Loucy (cell line): Measurements from ENCODE around the gene EZH1.

Source experiments
- H2AFZ ChIP-seq: fragments of 200-600 bp; sonication (generic); 2 replicates; pipeline ENCODE4 v1.6.0; 2016; ENCODE audit warnings: antibody characterized with exemption, mild to moderate bottlenecking, low read length, moderate library complexity
- H3F3A ChIP-seq: fragments of 200-600 bp; 2 replicates; pipeline ENCODE4 v1.6.0; 2016; ENCODE audit warnings: antibody characterized with exemption, low read depth, mild to moderate bottlenecking
- H3K27me3 ChIP-seq: fragments of 200-600 bp; sonication (generic); 2 replicates; pipeline ENCODE4 v1.6.1; 2014; ENCODE audit warnings: low read length, mild to moderate bottlenecking; ENCODE audit not compliant: insufficient read depth, poor library complexity, severe bottlenecking
- H3K36me3 ChIP-seq: fragments of 200-600 bp; sonication (generic); 2 replicates; pipeline ENCODE4 v1.6.1; 2016; ENCODE audit warnings: low read length; ENCODE audit not compliant: insufficient read depth
- H3K4me1 ChIP-seq: fragments of 200-600 bp; sonication (generic); 2 replicates; pipeline ENCODE4 v1.5.1; 2014; ENCODE audit warnings: low read length, mild to moderate bottlenecking; ENCODE audit not compliant: insufficient read depth, poor library complexity, severe bottlenecking
- H3K4me2 ChIP-seq: fragments of 200-600 bp; sonication (generic); 2 replicates; pipeline ENCODE4 v1.6.0; 2014; ENCODE audit warnings: antibody characterized with exemption, low read length, low read depth, mild to moderate bottlenecking; ENCODE audit not compliant: poor library complexity, severe bottlenecking
- H3K4me3 ChIP-seq: fragments of 200-600 bp; sonication (generic); 2 replicates; pipeline ENCODE4 v1.5.1; 2014; ENCODE audit warnings: low read length, mild to moderate bottlenecking, mixed read lengths; ENCODE audit not compliant: poor library complexity, severe bottlenecking
- H3K79me2 ChIP-seq: fragments of 200-600 bp; sonication (generic); 2 replicates; pipeline ENCODE4 v1.6.1; 2014; ENCODE audit warnings: low read length; ENCODE audit not compliant: insufficient read depth
- H3K9ac ChIP-seq: fragments of 200-600 bp; sonication (generic); 2 replicates; pipeline ENCODE4 v1.6.0; 2014; ENCODE audit warnings: mild to moderate bottlenecking, low read depth, low read length, moderate library complexity; ENCODE audit not compliant: poor library complexity, severe bottlenecking
- H3K9me2 ChIP-seq: fragments of 200-600 bp; sonication (generic); replicated peaks from 2 replicates; pipeline ENCODE4 v1.6.1; 2016; ENCODE audit warnings: low read depth, low read length, mixed read lengths
- H3K9me3 ChIP-seq: fragments of 200-600 bp; sonication (generic); 2 replicates; pipeline ENCODE4 v1.6.1; 2014; ENCODE audit warnings: mild to moderate bottlenecking, antibody characterized with exemption, low read length, low read depth; ENCODE audit not compliant: insufficient read depth
- H4K20me1 ChIP-seq: fragments of 200-600 bp; sonication (generic); 2 replicates; pipeline ENCODE4 v1.6.0; 2014; ENCODE audit warnings: antibody characterized with exemption, low read length, mild to moderate bottlenecking; ENCODE audit not compliant: insufficient read depth, poor library complexity, severe bottlenecking
- CTCF ChIP-seq: fragments of 200-600 bp; sonication (generic); conservative IDR thresholded peaks from 2 replicates; pipeline ENCODE4 v1.5.1; 2014; ENCODE audit warnings: mild to moderate bottlenecking, antibody characterized with exemption, low read length
- EZH2phosphoT487 ChIP-seq: fragments of 200-600 bp; IDR thresholded peaks from 2 replicates; pipeline ENCODE4 v1.6.1; 2018; ENCODE audit warnings: antibody characterized with exemption, mild to moderate bottlenecking, moderate library complexity, borderline replicate concordance

EZH1 gene

GRCh38 chr17:42702446-42702845 lies 42.4 kb downstream of the EZH1 start:
- H3F3A ChIP-seq: no peaks in the 10 kb centered on the region
- no peak overlapping the region for H3K9ac ChIP-seq
- no peaks in the 10 kb centered on the region for H3K9me3 ChIP-seq
- TF ChIP-seq CTCF: no peak
- H3K9me2 ChIP-seq: no peaks in the 10 kb centered on the region
- no peak overlapping the region for H3K4me3 ChIP-seq
- no peaks in the 10 kb centered on the region for H3K27me3 ChIP-seq
- no peaks in the 10 kb centered on the region for H3K79me2 ChIP-seq
- H3K4me1 ChIP-seq: peaks cover 6% of the 10 kb centered on the region
- H3K36me3 ChIP-seq: peaks cover 27% of the 10 kb centered on the region; the same call in 1 of the 2 replicates
- H3K4me2 ChIP-seq: no peak overlapping the region
- H4K20me1 ChIP-seq: peaks cover 4% of the 10 kb centered on the region
- H2AFZ ChIP-seq: no peak overlapping the region

- Histone ChIP-seq H2AFZ (no peak overlapping the region), H3K9me2 (no peaks in the 10 kb centered on the region), H3K4me3 (no peak overlapping the region), H3F3A (no peaks in the 10 kb centered on the region), H3K79me2 (no peaks in the 10 kb centered on the region), H3K9ac (no peak overlapping the region), H3K9me3 (no peaks in the 10 kb centered on the region), H4K20me1 (no peaks in the 10 kb centered on the region), H3K4me2 (no peak overlapping the region), H3K27me3 (no peaks in the 10 kb centered on the region), H3K36me3 (peaks cover 22% of the 10 kb centered on the region; the same call in 1 of the 2 replicates), H3K4me1 (no peaks in the 10 kb centered on the region)
- TF ChIP-seq EZH2phosphoT487 (no peak), CTCF (no peak)
Observed at GRCh38 chr17:42700586-42701289, 44.1 kb downstream of the EZH1 start.

- Histone ChIP-seq H3F3A (no peaks in the 10 kb centered on the region), H3K36me3 (peaks cover 9% of the 10 kb centered on the region; the same call in 1 of the 2 replicates), H3K4me1 (no peaks in the 10 kb centered on the region), H3K27me3 (no peaks in the 10 kb centered on the region), H3K4me2 (no peak overlapping the region), H2AFZ (no peak overlapping the region), H3K79me2 (no peaks in the 10 kb centered on the region), H3K9ac (no peak overlapping the region), H4K20me1 (no peaks in the 10 kb centered on the region), H3K9me3 (no peaks in the 10 kb centered on the region), H3K4me3 (no peak overlapping the region), H3K9me2 (no peaks in the 10 kb centered on the region)
- TF ChIP-seq EZH2phosphoT487: no peak
- no peak for TF ChIP-seq CTCF
Observed at GRCh38 chr17:42699415-42699740, 45.5 kb downstream of the EZH1 start.
